ENCODE measurements around the gene SIX2.

GRCh38 chr2:45001869-45002385 lies 7.3 kb downstream of the SIX2 start:
- TF ChIP-seq USF2 (IDR thresholded peaks at IDR 0.05; ENCODE audit: low read length) (no peak), EZH2 (IDR thresholded peaks at IDR 0.05; ENCODE audit: low read depth, low read length, severe bottlenecking) (no peak), CTCF (IDR thresholded peaks at IDR 0.05; ENCODE audit: control extremely low read depth in 1 of 3, insufficient read depth in 1 of 3, low read depth in 1 of 3, low read length in 3 of 3) (peak in 2 of 3 experiments; percentile 38 to 60; a peak in 3 of 4 replicates), FOSL1 (IDR thresholded peaks at IDR 0.05; ENCODE audit: insufficient read depth, low read depth, low read length) (no peak), MAX (IDR thresholded peaks at IDR 0.05) (no peak), CEBPB (IDR thresholded peaks at IDR 0.05; ENCODE audit: low read depth, low read length) (no peak), RBBP5 (IDR thresholded peaks at IDR 0.05; ENCODE audit: borderline replicate concordance, low read depth, low read length) (no peak), POLR2A (IDR thresholded peaks at IDR 0.05; ENCODE audit: control extremely low read depth in 1 of 2, low read depth in 2 of 2, low read length in 2 of 2) (no peak), TAF1 (IDR thresholded peaks at IDR 0.05; ENCODE audit: low read depth, low read length) (no peak), YY1 (IDR thresholded peaks at IDR 0.05; ENCODE audit: low read depth, low read length) (no peak)
